Embryonic facial prominence (tissue), 1 donor: ENCODE measurements around the gene FLNB.
"Not testable (repeated sequence)": the region's sequence is repeated elsewhere in the genome, so short reads cannot be mapped to it uniquely, and the experiment has no call there.

Source experiments
- DNase-seq: peaks from one replicate; pipeline ENCODE4 v3.0.0-alpha.2; 2016; ENCODE audit errors: extremely low spot score

FLNB gene

DNA sequence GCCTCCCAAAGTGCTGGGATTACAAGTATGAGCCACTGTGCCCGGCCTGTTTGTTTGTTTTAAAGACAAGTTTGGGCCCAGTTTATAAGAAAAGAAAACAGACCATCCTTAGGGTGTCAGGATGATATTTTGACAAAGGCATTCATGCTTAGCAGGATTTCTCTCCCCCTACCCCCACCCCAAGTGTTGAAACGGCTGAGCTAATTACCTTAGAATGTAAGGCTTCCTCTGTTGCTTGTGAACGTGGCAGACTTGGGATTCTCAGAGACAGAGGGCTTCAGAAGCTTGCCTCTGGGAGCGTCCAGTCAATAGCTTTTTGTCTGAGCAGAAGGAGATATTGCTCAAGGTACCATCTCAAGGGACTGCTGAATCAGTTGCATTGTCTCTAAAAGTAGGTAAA is 24.0 kb downstream of the FLNB start:
- DNase-seq: no peak

DNA sequence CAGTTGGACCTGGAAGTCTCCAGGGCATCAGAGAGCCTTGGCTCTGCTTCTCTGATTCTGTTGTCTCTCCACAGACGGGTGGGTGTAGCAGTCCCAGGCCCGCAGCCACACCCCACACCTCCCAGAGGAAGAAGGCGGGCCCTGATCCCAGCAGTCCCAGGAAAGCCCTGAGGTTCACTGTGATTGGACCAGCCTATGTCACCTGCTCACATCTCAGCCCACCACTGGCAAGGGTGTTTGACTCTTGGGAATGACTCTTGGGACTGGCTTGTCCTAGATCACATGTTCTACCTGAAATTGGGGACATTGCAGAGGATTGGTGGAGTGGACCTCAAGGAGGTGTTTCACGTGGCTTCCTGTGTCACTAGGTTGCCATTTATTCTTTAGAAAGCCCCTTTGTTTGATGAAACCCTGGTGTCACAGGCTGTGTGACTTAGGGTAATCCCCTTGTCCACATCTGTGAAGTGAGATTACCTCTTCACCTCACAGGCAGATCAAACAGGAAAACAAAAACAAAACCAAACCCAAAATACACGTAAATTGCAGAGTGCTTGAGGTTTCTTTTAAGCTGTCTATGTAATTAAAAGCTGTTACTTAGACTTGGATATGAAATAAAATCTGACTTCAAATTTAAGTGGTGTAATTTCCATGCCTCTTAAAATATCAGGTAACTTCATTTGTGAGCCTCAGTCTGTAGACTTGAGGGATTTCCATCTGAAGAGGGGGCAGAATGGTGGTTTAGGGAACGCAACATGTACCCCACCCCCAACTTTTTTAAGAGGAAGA is 26.7 kb downstream of the FLNB start:
- no peak for DNase-seq

DNA sequence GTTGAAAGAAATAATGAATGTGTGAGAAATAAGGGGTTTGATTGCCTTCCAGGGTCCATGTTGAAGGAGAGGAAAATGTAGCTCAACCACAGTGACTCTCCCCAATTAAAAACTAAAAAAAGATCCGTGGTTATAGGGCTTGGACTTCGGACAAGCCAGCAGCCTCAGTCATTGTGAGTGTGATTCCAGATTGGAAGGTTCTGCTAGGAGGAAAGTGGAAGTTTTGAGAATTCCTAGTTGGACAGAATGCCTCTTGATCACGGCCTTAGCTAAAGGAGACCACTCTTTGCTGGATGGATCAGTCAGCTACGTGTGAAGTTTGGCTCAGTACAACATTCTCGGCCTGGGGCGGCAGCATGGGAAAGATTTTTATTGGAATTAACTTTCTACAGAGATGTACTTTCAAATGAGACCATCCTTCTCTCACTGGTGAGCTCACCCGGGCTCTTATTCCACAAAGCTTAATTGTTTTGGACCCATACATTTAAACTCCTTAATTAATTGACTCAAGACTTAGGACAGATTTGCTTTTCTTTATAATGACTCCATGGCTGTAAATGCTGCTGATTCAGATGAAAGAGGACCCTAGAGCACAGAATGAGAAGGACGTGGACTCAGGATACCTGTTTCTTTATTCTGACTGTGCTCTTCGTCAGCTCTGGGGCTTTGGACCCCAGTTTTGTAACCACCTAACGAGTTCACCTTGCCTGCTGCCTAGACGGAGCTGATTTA is 27.5 kb downstream of the FLNB start:
- no peak for DNase-seq

GRCh38 chr3:58036293-58037032 is 28.2 kb downstream of the FLNB start:
- DNase-seq: no peak

DNA sequence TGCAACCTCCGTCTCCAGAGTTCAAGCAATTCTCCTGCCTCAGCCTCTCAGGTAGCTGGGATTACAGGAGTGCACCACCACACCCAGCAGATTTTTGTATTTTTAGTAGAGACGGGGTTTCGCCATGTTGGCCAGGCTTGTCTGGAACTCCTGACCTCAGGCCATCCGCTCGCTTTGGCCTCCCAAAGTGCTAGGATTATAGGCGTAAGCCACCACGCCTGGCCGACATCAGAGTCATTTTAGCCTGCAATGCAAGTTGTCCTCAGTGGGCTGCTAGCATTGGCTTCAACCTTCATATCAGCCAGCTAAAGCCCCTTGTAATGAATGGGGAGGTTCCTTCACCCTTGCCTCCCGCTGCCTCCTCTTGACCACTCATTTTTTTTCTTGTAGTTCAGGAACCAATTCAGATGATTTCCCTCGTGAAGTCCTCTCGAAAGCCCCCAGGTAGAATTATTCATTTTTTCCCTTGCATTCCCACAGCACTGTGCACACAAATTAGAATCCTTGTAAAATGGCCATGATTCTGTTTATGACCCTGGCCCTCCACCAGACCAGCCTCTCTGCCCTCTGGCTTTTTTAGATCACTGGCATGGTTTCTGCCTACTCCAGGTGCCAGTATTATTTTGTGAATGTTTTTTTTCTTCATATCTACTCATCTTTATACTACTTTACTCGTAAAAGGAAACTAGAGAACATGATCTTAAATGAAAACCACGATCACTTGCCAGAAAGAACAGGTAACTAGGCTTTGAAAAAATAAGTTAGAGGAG is 29.1 kb downstream of the FLNB start:
- DNase-seq: no peak

GRCh38 chr3:58038675-58039292 is 30.6 kb downstream of the FLNB start:
- DNase-seq: no peak

DNA sequence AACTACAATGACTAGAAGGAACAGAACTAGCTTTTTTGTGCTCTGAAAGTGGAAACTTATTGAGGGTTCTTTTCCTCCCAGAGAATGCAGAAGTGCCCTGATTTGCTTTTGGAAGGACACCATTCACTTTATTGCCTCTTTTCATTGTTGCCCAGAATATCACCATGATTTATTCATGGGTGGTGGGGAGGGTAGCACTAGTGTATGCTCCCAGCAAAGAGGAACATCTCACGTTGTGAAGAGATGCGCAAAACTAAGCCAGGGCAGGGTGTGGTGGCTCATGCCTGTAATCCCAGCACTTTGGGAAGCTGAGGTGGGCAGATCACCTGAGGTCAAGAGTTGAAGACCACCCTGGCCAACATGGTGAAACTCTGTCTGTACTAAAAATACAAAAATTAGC is 31.4 kb downstream of the FLNB start:
- no peak for DNase-seq

DNA sequence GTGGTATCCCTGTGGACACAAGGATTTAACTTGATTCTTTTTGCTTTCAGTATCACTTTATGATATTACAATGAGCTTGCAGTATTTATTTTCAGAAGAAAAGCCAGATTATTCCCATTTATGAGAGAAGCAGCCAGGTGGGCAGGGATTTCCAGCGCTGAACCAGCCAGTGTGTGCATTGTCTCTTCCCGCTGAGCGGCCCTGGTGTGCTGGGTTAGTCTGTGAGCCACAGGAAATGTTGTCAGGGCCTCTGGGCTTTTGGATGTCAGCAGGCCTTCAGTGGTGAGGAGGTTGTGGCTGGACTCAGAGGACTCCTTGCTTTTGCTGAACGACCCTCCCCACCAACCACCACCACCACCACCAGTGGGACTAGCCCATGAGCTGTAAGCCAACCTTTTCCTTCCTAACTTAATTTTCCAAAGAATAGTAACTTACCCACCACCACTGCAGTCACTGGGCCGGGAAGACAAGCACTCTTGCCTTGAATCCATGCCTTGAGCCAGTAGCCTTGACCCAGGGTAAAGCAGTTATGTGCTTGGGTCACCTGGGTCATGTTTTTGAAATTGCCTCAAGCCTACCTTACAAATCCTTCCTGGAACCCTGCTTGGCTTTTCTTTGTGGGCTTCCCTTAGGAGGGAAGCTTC is 33.1 kb downstream of the FLNB start:
- no peak for DNase-seq

- DNase-seq: no peak
Measured at GRCh38 chr3:58041826-58042324, 33.7 kb downstream of the FLNB start.

DNA sequence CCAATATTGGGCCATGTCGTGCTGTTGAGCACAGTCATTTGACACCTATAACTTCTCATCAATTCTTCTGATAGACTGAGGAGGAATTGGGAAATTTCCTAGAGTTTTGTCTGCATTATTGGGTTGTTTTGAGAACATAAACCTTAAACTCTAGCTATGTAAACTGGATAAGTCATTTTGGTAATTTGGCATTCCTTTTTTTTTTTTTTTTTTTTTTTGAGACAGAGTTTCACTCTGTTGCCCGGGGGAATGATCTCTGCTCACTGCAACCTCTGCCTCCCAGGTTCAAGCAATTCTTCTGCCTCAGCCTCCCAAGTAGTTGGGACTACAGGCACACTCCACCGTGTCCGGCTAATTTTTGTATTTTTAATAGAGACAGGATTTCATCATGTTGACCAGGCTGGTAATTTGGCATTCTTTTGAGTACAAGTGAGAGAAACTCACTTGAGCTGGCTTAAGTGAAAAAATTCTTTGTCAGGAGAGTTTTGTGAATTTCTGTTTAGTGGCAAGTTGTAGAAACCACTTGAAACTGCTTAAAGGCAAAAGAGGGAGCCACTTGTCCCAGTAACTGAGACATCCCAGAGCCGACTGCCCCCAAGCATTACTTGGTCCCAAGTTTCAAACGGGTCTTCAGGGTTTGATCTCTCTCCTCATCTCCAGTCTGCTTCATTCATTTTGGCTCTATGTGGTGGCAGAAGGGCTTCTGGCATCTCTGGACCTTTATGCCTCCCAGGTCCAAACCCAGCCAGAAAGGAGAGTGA is 34.9 kb downstream of the FLNB start:
- no peak for DNase-seq

DNA sequence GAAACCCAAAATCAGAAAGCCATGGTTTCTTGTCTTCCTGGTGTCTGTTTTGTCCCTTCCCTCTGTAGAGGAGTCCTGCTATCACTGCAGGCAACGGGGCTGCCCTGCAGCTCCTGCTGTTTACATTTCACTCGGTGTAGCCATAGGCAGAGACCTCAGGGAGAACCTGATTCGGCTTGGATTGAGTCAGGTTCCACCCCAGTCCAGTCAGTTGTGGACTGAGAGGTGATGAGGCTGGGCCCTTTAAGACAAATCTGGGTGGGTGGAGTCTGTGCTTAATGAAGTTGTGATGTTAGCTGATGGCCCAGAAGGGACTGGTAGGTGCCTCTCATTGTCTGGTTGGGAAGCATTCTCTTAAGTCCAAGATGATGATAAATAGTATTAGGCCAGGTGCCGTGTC is 35.7 kb downstream of the FLNB start:
- DNase-seq: no peak

GRCh38 chr3:58044691-58045483 is 36.7 kb downstream of the FLNB start:
- no peak for DNase-seq

DNA sequence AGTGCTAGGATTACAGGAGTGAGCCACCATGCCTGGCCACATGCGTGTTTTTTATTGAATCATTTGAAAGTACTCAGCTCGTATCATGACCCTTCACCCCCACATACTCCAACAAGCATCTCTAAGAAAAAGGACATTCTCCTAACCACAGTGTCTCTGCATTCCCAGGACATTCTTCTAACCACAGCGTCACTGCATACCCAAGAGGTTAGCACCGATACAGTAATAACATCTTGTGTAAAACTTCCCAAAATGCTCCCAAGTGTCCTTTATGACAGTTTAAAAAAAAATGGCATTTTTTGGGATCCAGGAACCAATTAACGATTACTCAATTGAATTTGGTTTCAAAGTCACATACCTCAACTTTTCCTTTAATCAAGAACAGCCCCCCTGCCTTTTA is 39.6 kb downstream of the FLNB start:
- DNase-seq: no peak

GRCh38 chr3:58048301-58048700 is 40.1 kb downstream of the FLNB start:
- no peak for DNase-seq

DNA sequence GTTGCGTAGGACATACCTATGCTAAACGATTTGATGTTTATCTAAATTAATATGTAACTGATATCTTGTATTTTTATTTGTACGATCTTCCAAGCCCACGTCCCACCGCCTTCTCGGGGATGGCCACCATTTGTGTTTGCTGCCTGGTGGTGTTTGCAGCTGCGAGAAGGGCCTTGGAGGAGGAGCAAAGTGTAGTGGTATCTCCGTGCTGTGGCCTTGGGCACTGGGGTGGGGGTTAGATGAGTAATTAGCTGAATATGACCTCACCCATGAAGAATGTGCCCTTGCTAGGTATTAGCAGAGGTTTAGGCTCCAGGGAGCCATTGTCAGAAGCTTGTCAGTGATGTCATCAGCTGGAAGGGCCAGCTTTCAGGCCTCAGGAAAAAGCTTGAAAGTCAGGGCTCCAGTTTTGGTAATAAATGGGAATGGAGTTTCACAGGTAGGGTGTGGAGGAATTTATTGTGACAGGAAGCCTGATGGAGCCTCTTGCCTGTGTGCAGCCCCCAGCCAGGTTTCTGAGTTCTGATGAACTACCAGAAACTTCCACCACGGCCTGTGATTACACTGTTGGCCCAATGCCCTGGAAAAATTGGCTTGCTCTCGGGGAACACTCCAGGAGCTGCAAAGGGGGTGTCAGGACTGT is 41.0 kb downstream of the FLNB start:
- no peak for DNase-seq

DNA sequence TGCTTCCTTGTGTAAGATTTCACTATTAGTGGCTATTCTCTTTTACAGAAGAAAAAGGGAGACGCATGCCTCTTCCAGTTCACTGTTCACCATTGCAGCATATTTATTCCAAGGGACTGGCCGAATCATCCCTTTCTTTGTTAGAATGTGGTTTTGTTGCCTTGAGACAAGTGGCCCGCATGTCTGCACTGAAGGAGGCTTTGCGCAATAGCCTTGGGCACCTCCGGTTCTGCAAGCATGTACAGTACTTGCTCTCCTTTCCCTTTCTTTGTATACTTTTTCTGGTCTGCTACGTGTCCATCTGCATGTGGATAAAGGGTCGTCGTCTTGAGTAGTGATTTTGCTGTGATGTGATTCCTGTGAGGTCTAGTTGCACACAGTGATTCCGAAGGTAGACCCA is 43.0 kb downstream of the FLNB start:
- no peak for DNase-seq

DNA sequence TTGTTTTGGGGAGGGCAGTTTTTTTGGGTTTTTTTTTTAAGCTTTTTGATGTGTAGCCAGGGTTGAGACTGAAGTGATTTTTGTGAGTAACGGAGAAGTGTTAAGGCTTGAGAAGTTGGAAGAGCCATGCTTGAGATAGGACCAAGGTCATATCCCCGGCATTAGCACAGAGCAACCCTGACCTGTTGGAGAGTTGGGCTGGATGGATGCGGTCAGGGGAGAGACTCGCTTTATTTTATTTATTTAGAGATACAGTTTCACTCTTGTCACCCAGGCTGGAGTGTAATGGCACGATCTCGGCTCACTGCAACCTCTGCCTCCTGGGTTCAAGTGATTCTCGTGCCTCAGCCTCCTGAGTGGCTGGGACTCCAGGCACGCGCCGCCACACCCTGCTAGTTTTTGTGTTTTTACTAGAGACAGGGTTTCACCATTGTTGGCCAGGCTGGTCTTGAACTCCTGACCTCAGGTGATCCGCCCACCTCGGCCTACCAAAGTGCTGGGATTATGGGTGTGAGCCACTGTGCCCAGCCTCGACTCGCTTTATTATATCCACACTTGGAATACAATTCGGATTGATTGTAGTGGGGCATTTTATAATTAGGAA is 43.5 kb downstream of the FLNB start:
- DNase-seq: not testable (repeated sequence)
